Measurements from ENCODE around the gene TLX2. TPM values are rescaled to one million over a fixed set of nuclear protein-coding genes. Genes with fewer than 3 reads are reported as not detected.
A peak's percentile ranks its signal among the peaks of the same experiment; 100 is the strongest.

The TLX2 gene
- total and polyA plus RNA-seq, 2 of the 8 experiments (the other 6 are each of a cell fraction or from before 2014, with no cell fraction given): 0.06 to 0.17 TPM

GRCh38 chr2:74559912-74560311 is 45.7 kb downstream of the TLX2 start:
- Histone ChIP-seq H3K18ac (ENCODE audit: extremely low read depth, low read length) (no peak overlapping the region), H3K23me2 (ENCODE audit: low read depth, low read length) (peaks cover 5% of the 10 kb centered on the region; the same call in 1 of the 2 replicates), H3K23ac (ENCODE audit: insufficient read length) (no peak overlapping the region), H2AK5ac (ENCODE audit: low read depth, low read length) (no peak overlapping the region), H4K5ac (ENCODE audit: insufficient read length, low read depth, low read length) (no peak overlapping the region), H2BK5ac (ENCODE audit: low read depth, low read length) (no peak overlapping the region), H2BK15ac (ENCODE audit: low read length) (no peak overlapping the region), H4K91ac (replicated peaks; ENCODE audit: insufficient read length, low read length) (no peak overlapping the region), H3K56ac (replicated peaks; ENCODE audit: insufficient read length, low read depth, low read length) (no peak overlapping the region), H2BK12ac (ENCODE audit: low read depth, low read length) (0 out of 2 replicates have a peak overlapping the region, but pooled peaks have one; percentile 23), H3K79me2 (ENCODE audit: control insufficient read depth in 1 of 2, insufficient read depth in 2 of 2, low read length in 2 of 2) (no peaks in the 10 kb centered on the region), H2BK120ac (replicated peaks; ENCODE audit: low read depth, low read length) (no peak overlapping the region), H3K9ac (replicated peaks in 1 of 4; ENCODE audit: extremely low read depth in 1 of 4, low read depth in 3 of 4, low read length in 3 of 4) (no peak overlapping the region), H4K8ac (ENCODE audit: extremely low read depth, insufficient read depth, low read length) (no peak overlapping the region), H3K4me2 (ENCODE audit: insufficient read depth in 1 of 2, low read depth in 2 of 2, low read length in 2 of 2) (peak overlapping the region; percentile 8 to 15; a peak in 2 of 4 replicates), H2AFZ (ENCODE audit: low read length) (no peak overlapping the region), H3K4ac (replicated peaks; ENCODE audit: insufficient read length, low read depth, low read length) (no peak overlapping the region), H3K36me3 (ENCODE audit: control insufficient read depth in 2 of 4, insufficient read depth in 4 of 4, low read length in 3 of 4) (no peaks in the 10 kb centered on the region; a peak in 1 of 8 replicates), H3K79me1 (ENCODE audit: low read depth, low read length) (no peaks in the 10 kb centered on the region), H3K27me3 (replicated peaks in 1 of 4; ENCODE audit: control insufficient read depth in 3 of 4, extremely low read depth in 1 of 4, insufficient read depth in 3 of 4, low read length in 3 of 4) (peaks cover 0 to 28% (median 22%) of the 10 kb centered on the region in 4 experiments; a peak in 6 of 7 replicates), H3K14ac (ENCODE audit: insufficient read length) (no peak overlapping the region), H3K4me3 (ENCODE audit: extremely low read depth in 1 of 4, insufficient read depth in 2 of 4, low read depth in 3 of 4, low read length in 4 of 4) (no peak overlapping the region), H4K20me1 (replicated peaks in 1 of 2; ENCODE audit: control insufficient read depth in 1 of 2, insufficient read depth in 2 of 2, low read length in 2 of 2) (peaks cover 0 to 4% of the 10 kb centered on the region in 2 experiments), H3K9me3 (ENCODE audit: insufficient read depth in 2 of 2, low read depth in 1 of 2, low read length in 1 of 2) (no peaks in the 10 kb centered on the region), H3K4me1 (replicated peaks in 1 of 4; ENCODE audit: control insufficient read depth in 3 of 4, insufficient read depth in 4 of 4, low read length in 3 of 4) (peaks cover 0 to 7% (median 5%) of the 10 kb centered on the region in 4 experiments; a peak in 6 of 7 replicates), H3K27ac (ENCODE audit: low read depth, low read length) (no peak overlapping the region), H2BK20ac (ENCODE audit: low read length) (no peak overlapping the region)
- DNase-seq (ENCODE audit: low read depth in 1 of 2, low spot score in 2 of 2): no peak
- CTCF ChIA-PET (ENCODE audit: partially characterized antibody): interaction anchor here (0.8 to 7.5 kb wide), 7 partner anchors 12 to 79 kb away, joined by 3 to 56 read pairs (median 4); no protein-coding TSS in a partner anchor
- POLR2A ChIA-PET (ENCODE audit: partially characterized antibody): interaction anchor here (1.0 to 2.2 kb wide), 3 partner anchors 18 to 119 kb away, joined by 3 to 10 read pairs (median 3); partner anchors contain the start of genes AUP1 and HTRA2
- no peak for FAIRE-seq
- 29% methylated on average over 5 of the region's 5 CpGs; no CpG with 5 or more reads in 1 of the 2 experiments for WGBS, 2 experiments (ENCODE audit: extremely low coverage in 1 of 2, insufficient coverage in 1 of 2, insufficient read length in 1 of 2, insufficient replicate concordance in 2 of 2, low coverage in 1 of 2, low lambda C conversion rate in 2 of 2, missing lambda C conversion rate in 1 of 2)
- TF ChIP-seq, protein P1, sequence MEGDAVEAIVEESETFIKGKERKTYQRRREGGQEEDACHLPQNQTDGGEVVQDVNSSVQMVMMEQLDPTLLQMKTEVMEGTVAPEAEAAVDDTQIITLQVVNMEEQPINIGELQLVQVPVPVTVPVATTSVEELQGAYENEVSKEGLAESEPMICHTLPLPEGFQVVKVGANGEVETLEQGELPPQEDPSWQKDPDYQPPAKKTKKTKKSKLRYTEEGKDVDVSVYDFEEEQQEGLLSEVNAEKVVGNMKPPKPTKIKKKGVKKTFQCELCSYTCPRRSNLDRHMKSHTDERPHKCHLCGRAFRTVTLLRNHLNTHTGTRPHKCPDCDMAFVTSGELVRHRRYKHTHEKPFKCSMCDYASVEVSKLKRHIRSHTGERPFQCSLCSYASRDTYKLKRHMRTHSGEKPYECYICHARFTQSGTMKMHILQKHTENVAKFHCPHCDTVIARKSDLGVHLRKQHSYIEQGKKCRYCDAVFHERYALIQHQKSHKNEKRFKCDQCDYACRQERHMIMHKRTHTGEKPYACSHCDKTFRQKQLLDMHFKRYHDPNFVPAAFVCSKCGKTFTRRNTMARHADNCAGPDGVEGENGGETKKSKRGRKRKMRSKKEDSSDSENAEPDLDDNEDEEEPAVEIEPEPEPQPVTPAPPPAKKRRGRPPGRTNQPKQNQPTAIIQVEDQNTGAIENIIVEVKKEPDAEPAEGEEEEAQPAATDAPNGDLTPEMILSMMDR (IDR thresholded peaks at IDR 0.05; ENCODE audit: control extremely low read depth in 1 of 3, insufficient read depth in 1 of 3, low read depth in 1 of 3, low read length in 3 of 3): peak in 1 of 3 experiments; percentile 4; a peak in 1 of 4 replicates
- TF ChIP-seq TEAD4 (IDR thresholded peaks at IDR 0.05; ENCODE audit: low read depth, low read length): no peak
- TF ChIP-seq YY1 (IDR thresholded peaks at IDR 0.05; ENCODE audit: low read depth, low read length): no peak
- no peak for TF ChIP-seq EZH2 (IDR thresholded peaks at IDR 0.05; ENCODE audit: low read depth, low read length, severe bottlenecking)
- 0 out of 4 replicates have a peak, but pooled peaks of 1 of the 2 experiments have one; percentile 3 for TF ChIP-seq RAD21 (IDR thresholded peaks at IDR 0.05 in 1 of 2, conservative IDR thresholded peaks at IDR 0.05 in 1 of 2; ENCODE audit: low read depth in 2 of 2, low read length in 2 of 2)
- no peak for TF ChIP-seq CEBPB (IDR thresholded peaks at IDR 0.05; ENCODE audit: low read depth, low read length)
- TF ChIP-seq KDM5A (IDR thresholded peaks at IDR 0.05; ENCODE audit: low read length): no peak
- TF ChIP-seq EGR1 (IDR thresholded peaks at IDR 0.05; ENCODE audit: borderline replicate concordance, low read depth, low read length): peak; percentile 17; the same call in 1 of the 2 replicates
- TF ChIP-seq CHD1 (IDR thresholded peaks at IDR 0.05; ENCODE audit: low read depth, low read length): no peak
- TF ChIP-seq POU5F1 (IDR thresholded peaks at IDR 0.05; ENCODE audit: low read depth, low read length): no peak
- no peak for TF ChIP-seq PHF8 (conservative IDR thresholded peaks at IDR 0.05; ENCODE audit: low read depth, low read length)

All from H1 (cell line).